Peyer's patch (tissue), 4 donors: Measurements from ENCODE around the gene SFTPB. TPM values are rescaled to one million over a fixed set of nuclear protein-coding genes. Genes with fewer than 3 reads are reported as not detected.

ENCODE experiments used
- DNase-seq, 3 donors: peaks; one replicate each; pipeline ENCODE4 v3.0.0-alpha.2; 2017 to 2019
- H3K27ac ChIP-seq, 4 donors: fragments of 200-600 bp; sonication (generic); one replicate each; pipeline ENCODE4 v1.5.1; 2016 to 2019
- H3K27me3 ChIP-seq, 2 donors: fragments of 200-600 bp; sonication (generic); one replicate each; pipeline ENCODE4 v1.5.1; 2019
- H3K36me3 ChIP-seq, 3 donors: fragments of 200-600 bp; sonication (generic); one replicate each; pipeline ENCODE4 v1.5.1; 2016 to 2019
- H3K4me1 ChIP-seq, 4 donors: fragments of 200-600 bp; sonication (generic); one replicate each; pipeline ENCODE4 v1.5.1; 2016 to 2019
- H3K4me3 ChIP-seq, 4 donors: fragments of 200-600 bp; sonication (generic); 1 replicate in 3 of 4; 2 replicates in 1 of 4; pipeline ENCODE4 v1.5.1; 2016 to 2019; ENCODE audit warnings: mild to moderate bottlenecking in 1 of 4
- H3K9me3 ChIP-seq, 4 donors: fragments of 200-600 bp; sonication (generic); one replicate each; pipeline ENCODE4 v1.5.1; 2016 to 2019; ENCODE audit warnings: mild to moderate bottlenecking in 1 of 4
- POLR2A ChIP-seq, 2 donors: fragments of 450-650 bp; IDR thresholded peaks; one replicate each; pipeline ENCODE4 v1.5.1; 2017; ENCODE audit warnings: antibody characterized with exemption in 2 of 2, mild to moderate bottlenecking in 2 of 2, moderate library complexity in 2 of 2
- total RNA-seq, 4 donors: library from RNA; depleted of rRNA; stranded (reverse); fragments of >200 nt; gene quantifications; one replicate each; pipeline ENCODE4 v1.1.0, GENCODE V29; 2016
- TF ChIP-seq, protein P1 (sequence below), 6 experiments: fragments of 450-650 bp in 4 of 6; fragments of 200-600 bp in 2 of 6; sonication (generic) in 1 of 6; IDR thresholded peaks; one replicate each; pipeline ENCODE4 v1.5.1; 2017 to 2019; ENCODE audit warnings: antibody characterized with exemption in 6 of 6, mild to moderate bottlenecking in 3 of 6, moderate library complexity in 1 of 6

Gene SFTPB
- total RNA-seq, 4 donors from 2014 or later: 1.7 TPM; not detected in 3

DNA sequence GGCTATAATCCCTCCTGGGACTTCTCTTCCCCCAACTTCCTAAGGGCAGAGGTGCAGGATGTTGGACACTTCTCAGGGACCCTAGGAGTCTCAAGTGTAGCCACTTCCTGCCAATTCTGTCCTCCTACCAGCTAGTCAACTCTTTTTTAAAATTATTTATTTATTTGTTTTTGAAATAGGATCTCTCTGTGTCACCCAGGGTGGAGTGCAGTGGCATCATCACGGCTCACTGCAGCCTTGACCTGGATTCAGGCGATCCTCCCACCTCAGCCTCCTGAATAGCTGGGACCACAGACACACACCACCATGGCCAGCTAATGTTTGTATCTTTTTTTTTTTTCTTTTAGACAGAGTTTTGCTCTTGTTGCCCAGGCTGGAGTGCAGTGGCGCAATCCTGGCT is 11.5 kb downstream of the SFTPB start:
- no peaks in the 10 kb centered on the region for H3K4me1 ChIP-seq
- H3K9me3 ChIP-seq: no peaks in the 10 kb centered on the region
- no peak overlapping the region for H3K4me3 ChIP-seq
- DNase-seq: no peak
- peaks cover 0 to 38% (median 3%) of the 10 kb centered on the region in 3 donors for H3K36me3 ChIP-seq
- H3K27ac ChIP-seq: no peak overlapping the region
- no peaks in the 10 kb centered on the region for H3K27me3 ChIP-seq
- TF ChIP-seq, protein P1, sequence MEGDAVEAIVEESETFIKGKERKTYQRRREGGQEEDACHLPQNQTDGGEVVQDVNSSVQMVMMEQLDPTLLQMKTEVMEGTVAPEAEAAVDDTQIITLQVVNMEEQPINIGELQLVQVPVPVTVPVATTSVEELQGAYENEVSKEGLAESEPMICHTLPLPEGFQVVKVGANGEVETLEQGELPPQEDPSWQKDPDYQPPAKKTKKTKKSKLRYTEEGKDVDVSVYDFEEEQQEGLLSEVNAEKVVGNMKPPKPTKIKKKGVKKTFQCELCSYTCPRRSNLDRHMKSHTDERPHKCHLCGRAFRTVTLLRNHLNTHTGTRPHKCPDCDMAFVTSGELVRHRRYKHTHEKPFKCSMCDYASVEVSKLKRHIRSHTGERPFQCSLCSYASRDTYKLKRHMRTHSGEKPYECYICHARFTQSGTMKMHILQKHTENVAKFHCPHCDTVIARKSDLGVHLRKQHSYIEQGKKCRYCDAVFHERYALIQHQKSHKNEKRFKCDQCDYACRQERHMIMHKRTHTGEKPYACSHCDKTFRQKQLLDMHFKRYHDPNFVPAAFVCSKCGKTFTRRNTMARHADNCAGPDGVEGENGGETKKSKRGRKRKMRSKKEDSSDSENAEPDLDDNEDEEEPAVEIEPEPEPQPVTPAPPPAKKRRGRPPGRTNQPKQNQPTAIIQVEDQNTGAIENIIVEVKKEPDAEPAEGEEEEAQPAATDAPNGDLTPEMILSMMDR (IDR thresholded peaks at IDR 0.05): no peak
- TF ChIP-seq POLR2A (IDR thresholded peaks at IDR 0.05): no peak

DNA sequence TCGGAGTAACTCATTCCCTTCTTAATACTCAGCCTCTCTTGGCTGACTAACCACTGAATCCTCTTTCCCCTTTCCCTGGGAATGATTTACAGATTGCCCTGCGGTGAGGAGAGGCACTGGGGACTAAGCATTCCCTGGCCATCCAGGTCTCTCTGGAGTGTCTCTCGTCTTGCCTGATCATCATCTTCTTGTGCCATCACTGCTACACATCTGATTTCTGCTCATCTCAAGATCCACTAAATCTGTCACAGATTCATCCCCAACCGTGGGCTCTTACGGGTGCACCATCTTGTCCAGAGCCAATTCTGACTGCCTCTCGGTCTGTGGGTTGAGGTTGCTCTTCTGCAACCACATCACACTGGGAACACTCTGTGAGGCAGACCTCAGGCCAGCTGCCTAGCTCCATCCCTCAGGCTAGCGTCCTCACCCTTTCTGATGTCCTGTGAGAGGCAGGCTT is 12.0 kb downstream of the SFTPB start:
- Histone ChIP-seq H3K4me3 (no peak overlapping the region), H3K27ac (no peak overlapping the region), H3K27me3 (no peaks in the 10 kb centered on the region), H3K36me3 (peaks cover 0 to 42% (median 3%) of the 10 kb centered on the region in 3 donors), H3K4me1 (no peaks in the 10 kb centered on the region), H3K9me3 (no peaks in the 10 kb centered on the region)
- DNase-seq: no peak
- TF ChIP-seq POLR2A (IDR thresholded peaks at IDR 0.05): no peak
- TF ChIP-seq, protein P1 (IDR thresholded peaks at IDR 0.05): no peak

DNA sequence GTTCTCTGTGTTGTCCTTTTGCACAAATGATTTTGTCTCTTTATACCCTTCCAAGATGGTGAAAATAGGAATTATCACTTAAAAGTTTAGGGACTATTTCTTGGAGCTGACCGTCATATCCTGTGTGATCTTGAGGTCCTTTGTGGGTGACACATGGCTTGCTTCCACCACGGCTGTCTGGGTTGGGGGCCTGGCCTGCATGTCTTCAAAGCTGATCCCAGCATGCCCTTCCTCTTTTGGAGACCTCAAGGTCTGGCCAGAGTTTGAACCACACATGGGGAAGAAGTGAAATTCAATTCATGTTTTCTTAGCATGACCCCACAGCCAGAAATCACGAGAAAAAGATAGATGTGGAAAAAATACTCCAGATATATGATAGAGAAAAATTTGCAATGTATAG is 14.0 kb downstream of the SFTPB start:
- H3K27ac ChIP-seq: no peak overlapping the region
- no peak overlapping the region for H3K4me3 ChIP-seq
- H3K27me3 ChIP-seq: no peaks in the 10 kb centered on the region
- TF ChIP-seq POLR2A (IDR thresholded peaks at IDR 0.05): no peak
- TF ChIP-seq, protein P1 (IDR thresholded peaks at IDR 0.05): no peak
- peaks cover 0 to 62% (median 3%) of the 10 kb centered on the region in 3 donors for H3K36me3 ChIP-seq
- DNase-seq: no peak
- no peaks in the 10 kb centered on the region for H3K9me3 ChIP-seq
- H3K4me1 ChIP-seq: no peaks in the 10 kb centered on the region

DNA sequence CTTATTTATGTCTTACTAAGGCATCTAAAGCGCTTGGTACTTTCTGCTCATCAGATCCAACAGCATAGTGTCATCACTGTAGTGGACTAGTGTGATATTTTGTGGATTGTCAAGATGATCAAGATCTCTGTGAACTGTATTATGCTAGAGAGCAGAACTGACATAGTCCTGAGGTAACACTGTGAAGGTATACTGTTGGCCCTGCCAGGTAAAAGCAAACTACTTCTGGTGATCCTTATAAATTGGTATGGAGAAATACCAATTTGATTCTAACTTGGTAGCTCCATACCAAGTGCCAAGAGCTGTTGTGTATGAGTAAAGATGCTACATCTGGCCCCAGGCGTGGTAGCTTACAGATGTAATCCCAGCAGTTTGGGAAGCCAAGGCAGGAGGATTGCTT is 15.9 kb downstream of the SFTPB start:
- Histone ChIP-seq H3K9me3 (no peaks in the 10 kb centered on the region), H3K36me3 (peaks cover 0 to 78% (median 3%) of the 10 kb centered on the region in 3 donors), H3K27me3 (no peaks in the 10 kb centered on the region), H3K27ac (no peak overlapping the region), H3K4me1 (no peaks in the 10 kb centered on the region), H3K4me3 (no peak overlapping the region)
- TF ChIP-seq, protein P1 (IDR thresholded peaks at IDR 0.05): no peak
- TF ChIP-seq POLR2A (IDR thresholded peaks at IDR 0.05): no peak
- DNase-seq: no peak

DNA sequence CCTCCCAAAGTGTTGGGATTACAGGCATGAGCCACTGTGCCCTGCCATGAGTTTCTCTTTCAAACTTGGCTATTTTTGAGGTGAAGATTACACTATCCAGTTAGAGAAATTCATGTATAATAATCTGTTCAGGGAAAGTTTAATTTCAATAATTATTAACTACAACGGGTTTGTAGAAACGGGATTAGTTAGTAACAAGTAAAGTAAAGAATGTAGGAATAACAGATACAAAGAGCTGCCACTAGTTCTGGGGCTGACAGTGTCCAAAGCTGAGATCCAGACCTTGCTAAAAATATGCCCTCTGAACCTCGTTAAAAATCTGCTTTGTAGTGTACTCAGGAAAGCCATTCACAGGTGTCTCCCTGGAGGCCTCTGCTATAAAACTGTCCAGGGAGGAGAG is 16.9 kb downstream of the SFTPB start:
- Histone ChIP-seq H3K27ac (no peak overlapping the region), H3K4me1 (no peaks in the 10 kb centered on the region), H3K36me3 (peaks cover 0 to 85% (median 3%) of the 10 kb centered on the region in 3 donors), H3K27me3 (no peaks in the 10 kb centered on the region), H3K4me3 (no peak overlapping the region), H3K9me3 (no peaks in the 10 kb centered on the region)
- no peak for DNase-seq
- no peak for TF ChIP-seq POLR2A (IDR thresholded peaks at IDR 0.05)
- TF ChIP-seq, protein P1 (IDR thresholded peaks at IDR 0.05): no peak

DNA sequence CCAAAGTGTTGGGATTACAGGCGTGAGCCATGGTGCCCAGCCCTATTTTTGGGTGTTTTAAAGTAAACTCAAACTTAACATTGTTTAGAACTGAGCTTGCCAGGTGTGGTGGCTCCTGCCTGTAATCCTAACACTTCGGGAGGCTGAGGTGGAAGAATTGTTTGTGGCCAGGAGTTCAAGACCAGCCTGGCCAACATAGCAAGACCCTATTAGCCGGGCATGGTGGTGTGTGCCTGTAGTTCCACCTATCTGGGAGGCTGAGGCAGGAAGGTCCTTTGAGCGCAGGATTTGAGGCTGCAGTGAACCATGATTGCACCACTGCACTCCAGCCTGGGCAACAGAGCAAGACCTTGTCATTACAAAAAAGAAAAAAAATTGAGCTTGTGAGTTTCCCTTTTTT is 17.5 kb downstream of the SFTPB start:
- Histone ChIP-seq H3K36me3 (peaks cover 0 to 90% (median 3%) of the 10 kb centered on the region in 3 donors), H3K4me1 (no peaks in the 10 kb centered on the region), H3K27me3 (no peaks in the 10 kb centered on the region), H3K9me3 (no peaks in the 10 kb centered on the region), H3K27ac (no peak overlapping the region), H3K4me3 (no peak overlapping the region)
- TF ChIP-seq POLR2A (IDR thresholded peaks at IDR 0.05): no peak
- TF ChIP-seq, protein P1 (IDR thresholded peaks at IDR 0.05): no peak
- DNase-seq: no peak
